Right cardiac atrium (tissue), 5 donors: Measurements from ENCODE around the gene STC2. TPM values are rescaled to one million over a fixed set of nuclear protein-coding genes. Genes with fewer than 3 reads are reported as not detected.
A peak's percentile ranks its signal among the peaks of the same experiment; 100 is the strongest.

ENCODE experiments used
- ATAC-seq, 2 donors: fragments of 200-7000 bp; cut with Tn5 transposase; one replicate each; pipeline versions ENCODE4 v1.8.0 to v1.9.1; 2020; ENCODE audit warnings: moderate library complexity in 2 of 2, mild to moderate bottlenecking in 1 of 2
- DNase-seq, 3 donors: peaks; one replicate each; pipeline ENCODE4 v3.0.0-alpha.2; 2020
- H3K27ac ChIP-seq: one replicate; pipeline ENCODE4 v1.5.1; 2013; ENCODE audit warnings: mild to moderate bottlenecking, low read length, control low read depth, moderate library complexity
- H3K27me3 ChIP-seq: one replicate; pipeline ENCODE4 v1.6.1; 2013; ENCODE audit not compliant: control insufficient read depth, insufficient read depth
- H3K4me1 ChIP-seq: one replicate; pipeline ENCODE4 v1.6.1; 2013; ENCODE audit warnings: low read length; ENCODE audit not compliant: control insufficient read depth, insufficient read depth
- H3K4me3 ChIP-seq: one replicate; pipeline ENCODE4 v1.5.1; 2013; ENCODE audit warnings: low read length, control low read depth
- H3K9me3 ChIP-seq: one replicate; pipeline ENCODE4 v1.6.1; 2013; ENCODE audit warnings: low read length; ENCODE audit not compliant: control insufficient read depth
- WGBS: extraction: QIAGEN DNeasy Blood & Tissue Kit; methylation state at CpG from one replicate; pipeline ENCODE4 v1.1.7; 2013; 5-methylcytosine and 5-hydroxymethylcytosine counted together
- intact Hi-C, 4 donors: fragments of 100-400 bp; cut with DNase I; formaldehyde crosslinking; loops; one replicate each; pipeline versions ENCODE4 v1.11.0 to v1.14.0; 2022 to 2023
- polyA plus RNA-seq: library from polyadenylated mRNA; stranded (reverse); fragments of 200-250 nt; gene quantifications from one replicate; pipeline ENCODE4 v1.2.3, GENCODE V29; 2013
- total RNA-seq, 4 donors: library from RNA; stranded (reverse); fragmentation: NEBNext Ultra II Directional; extraction: Animal tissue kit (Norgen Biotek cat#: 25700); gene quantifications; one replicate each; pipeline ENCODE4 v1.2.1, GENCODE V29; 2021
- donor health status: healthy with polysubstance abuse.
- donor health status: DM: no; HTN: yes; CAD: no.
- donor health status: DM: no; HTN: no; CAD: no.
- donor health status: DM: no; HTN: yes; CAD: no; lungs with severe emphysema.
- donor health status: DM: yes; HTN: yes; CAD: no.

The STC2 gene
- total and polyA plus RNA-seq, 5 donors: 9.4 to 13.0 (median 11.7) TPM

- 94% methylated on average over 9 of the region's 9 CpGs for WGBS
- Histone ChIP-seq H3K4me3 (no peak overlapping the region), H3K9me3 (no peaks in the 10 kb centered on the region), H3K4me1 (peaks cover 17% of the 10 kb centered on the region), H3K27me3 (no peaks in the 10 kb centered on the region), H3K27ac (no peak overlapping the region)
- intact Hi-C loops: no loop called here
- ATAC-seq (no peak), DNase-seq (no peak)
Observed at GRCh38 chr5:173311818-173312585, 16.2 kb downstream of the STC2 start.

- Histone ChIP-seq H3K27me3 (no peaks in the 10 kb centered on the region), H3K9me3 (no peaks in the 10 kb centered on the region), H3K27ac (no peak overlapping the region), H3K4me3 (no peak overlapping the region), H3K4me1 (peaks cover 13% of the 10 kb centered on the region)
- intact Hi-C loops: no loop called here
- DNase-seq: peak; percentile 76 to 91 (median 81)
- WGBS: 48% methylated on average over 15 of the region's 15 CpGs
- peak; percentile 61 to 83 for ATAC-seq
Observed at GRCh38 chr5:173310861-173311785, 17.1 kb downstream of the STC2 start.

GRCh38 chr5:173310218-173310769 is 17.9 kb downstream of the STC2 start:
- Histone ChIP-seq H3K4me3 (no peak overlapping the region), H3K9me3 (no peaks in the 10 kb centered on the region), H3K27ac (peak overlapping the region; percentile 3), H3K4me1 (peaks cover 5% of the 10 kb centered on the region), H3K27me3 (no peaks in the 10 kb centered on the region)
- intact Hi-C loops: no loop called here
- no peak for DNase-seq
- WGBS: 62% methylated on average over 8 of the region's 8 CpGs
- ATAC-seq: peak; percentile 4 to 31

GRCh38 chr5:173309731-173310130 is 18.5 kb downstream of the STC2 start:
- WGBS: 91% methylated on average over 4 of the region's 4 CpGs
- DNase-seq: no peak
- no peaks in the 10 kb centered on the region for H3K9me3 ChIP-seq
- peaks cover 5% of the 10 kb centered on the region for H3K4me1 ChIP-seq
- no peak for ATAC-seq
- no peaks in the 10 kb centered on the region for H3K27me3 ChIP-seq
- H3K4me3 ChIP-seq: no peak overlapping the region
- H3K27ac ChIP-seq: no peak overlapping the region
- intact Hi-C loops: no loop called here

GRCh38 chr5:173308226-173308625 is 20.0 kb downstream of the STC2 start:
- no peak overlapping the region for H3K4me3 ChIP-seq
- DNase-seq (no peak), ATAC-seq (no peak)
- H3K27me3 ChIP-seq: no peaks in the 10 kb centered on the region
- no peak overlapping the region for H3K27ac ChIP-seq
- H3K9me3 ChIP-seq: no peaks in the 10 kb centered on the region
- peaks cover 5% of the 10 kb centered on the region for H3K4me1 ChIP-seq
- intact Hi-C loops: no loop called here

GRCh38 chr5:173307695-173308094 is 20.5 kb downstream of the STC2 start:
- H3K4me3 ChIP-seq: no peak overlapping the region
- no peak overlapping the region for H3K27ac ChIP-seq
- peaks cover 5% of the 10 kb centered on the region for H3K4me1 ChIP-seq
- no peaks in the 10 kb centered on the region for H3K9me3 ChIP-seq
- WGBS: 89% methylated on average over 3 of the region's 3 CpGs
- no peak for DNase-seq
- H3K27me3 ChIP-seq: no peaks in the 10 kb centered on the region
- intact Hi-C loops: no loop called here
- no peak for ATAC-seq

- Histone ChIP-seq H3K4me3 (no peak overlapping the region), H3K27me3 (no peaks in the 10 kb centered on the region), H3K27ac (no peak overlapping the region), H3K4me1 (peaks cover 5% of the 10 kb centered on the region), H3K9me3 (no peaks in the 10 kb centered on the region)
- 53% methylated on average over 3 of the region's 3 CpGs for WGBS
- ATAC-seq (no peak), DNase-seq (no peak)
- intact Hi-C loops: no loop called here
Observed at GRCh38 chr5:173306695-173307094, 21.5 kb downstream of the STC2 start.

- no peak for ATAC-seq
- no peak overlapping the region for H3K4me3 ChIP-seq
- DNase-seq: no peak
- no peaks in the 10 kb centered on the region for H3K9me3 ChIP-seq
- intact Hi-C loops: loop anchor here in 1 of 4 donors (5.0 kb wide), 1 partner anchor 273 kb away; no protein-coding TSS in a partner anchor
- no peaks in the 10 kb centered on the region for H3K27me3 ChIP-seq
- no peak overlapping the region for H3K27ac ChIP-seq
- 88% methylated on average over 10 of the region's 10 CpGs for WGBS
- H3K4me1 ChIP-seq: no peaks in the 10 kb centered on the region
Observed at GRCh38 chr5:173304591-173304988, 23.6 kb downstream of the STC2 start.

GRCh38 chr5:173303878-173304590 is 24.2 kb downstream of the STC2 start:
- Histone ChIP-seq H3K27me3 (no peaks in the 10 kb centered on the region), H3K27ac (no peak overlapping the region), H3K9me3 (no peaks in the 10 kb centered on the region), H3K4me1 (no peaks in the 10 kb centered on the region), H3K4me3 (no peak overlapping the region)
- DNase-seq (no peak), ATAC-seq (no peak)
- 82% methylated on average over 13 of the region's 13 CpGs for WGBS
- intact Hi-C loops: loop anchor here in 1 of 4 donors (5.0 kb wide), 1 partner anchor 273 kb away; no protein-coding TSS in a partner anchor

- no peak overlapping the region for H3K4me3 ChIP-seq
- DNase-seq (no peak), ATAC-seq (peak in 1 of 2 donors; percentile 58)
- H3K4me1 ChIP-seq: no peaks in the 10 kb centered on the region
- H3K9me3 ChIP-seq: no peaks in the 10 kb centered on the region
- no peak overlapping the region for H3K27ac ChIP-seq
- intact Hi-C loops: loop anchor here in 1 of 4 donors (5.0 kb wide), 1 partner anchor 275 kb away; no protein-coding TSS in a partner anchor
- 87% methylated on average over 6 of the region's 6 CpGs for WGBS
- no peaks in the 10 kb centered on the region for H3K27me3 ChIP-seq
Observed at GRCh38 chr5:173302546-173303155, 25.6 kb downstream of the STC2 start.
